COLO829 (cell line): Measurements from ENCODE around the gene RASAL2.
A peak's percentile ranks its signal among the peaks of the same experiment; 100 is the strongest.
"Not testable (repeated sequence)": the region's sequence is repeated elsewhere in the genome, so short reads cannot be mapped to it uniquely, and the experiment has no call there.

ENCODE experiments used
- DNase-seq: peaks from one replicate; pipeline ENCODE4 v3.0.0; 2012; ENCODE audit warnings: low spot score

RASAL2 gene

GRCh38 chr1:178165196-178165595, 71.3 kb downstream of the RASAL2 start:
- no peak for DNase-seq

- no peak for DNase-seq
These were observed 72.6 kb downstream of the RASAL2 start for GRCh38 chr1:178166429-178167024.

GRCh38 chr1:178168536-178168935, 74.6 kb downstream of the RASAL2 start:
- DNase-seq: peak; percentile 17

GRCh38 chr1:178169649-178170048, 75.7 kb downstream of the RASAL2 start:
- no peak for DNase-seq

GRCh38 chr1:178172939-178173338, 79.0 kb downstream of the RASAL2 start:
- no peak for DNase-seq

GRCh38 chr1:178174539-178174938, 80.6 kb downstream of the RASAL2 start:
- peak; percentile 19 for DNase-seq

GRCh38 chr1:178180405-178180804, 86.5 kb downstream of the RASAL2 start:
- DNase-seq: no peak

- DNase-seq: no peak
These were observed 89.9 kb downstream of the RASAL2 start for GRCh38 chr1:178183796-178184195.

- no peak for DNase-seq
These were observed 94.4 kb downstream of the RASAL2 start for GRCh38 chr1:178188306-178188705.

GRCh38 chr1:178189814-178190213, 95.9 kb downstream of the RASAL2 start:
- DNase-seq: peak; percentile 53

- DNase-seq: no peak
These were observed 97.0 kb downstream of the RASAL2 start for GRCh38 chr1:178190881-178191280.

GRCh38 chr1:178192686-178193085, 98.8 kb downstream of the RASAL2 start:
- DNase-seq: peak; percentile 27

GRCh38 chr1:178196631-178197030, 102.7 kb downstream of the RASAL2 start:
- no peak for DNase-seq

- DNase-seq: not testable (repeated sequence)
These were observed 108.2 kb downstream of the RASAL2 start for GRCh38 chr1:178202095-178202494.

- DNase-seq: not testable (repeated sequence)
These were observed 108.6 kb downstream of the RASAL2 start for GRCh38 chr1:178202546-178202945.

- not testable (repeated sequence) for DNase-seq
These were observed 114.5 kb downstream of the RASAL2 start for GRCh38 chr1:178208269-178208856.

GRCh38 chr1:178209935-178210334, 116.0 kb downstream of the RASAL2 start:
- DNase-seq: no peak

- DNase-seq: no peak
These were observed 124.6 kb downstream of the RASAL2 start for GRCh38 chr1:178218550-178218949.

- no peak for DNase-seq
These were observed 126.2 kb downstream of the RASAL2 start for GRCh38 chr1:178220094-178220493.

- DNase-seq: no peak
These were observed 129.4 kb downstream of the RASAL2 start for GRCh38 chr1:178223289-178223688.

GRCh38 chr1:178224358-178224757, 130.5 kb downstream of the RASAL2 start:
- DNase-seq: no peak

- DNase-seq: no peak
These were observed 137.0 kb downstream of the RASAL2 start for GRCh38 chr1:178230881-178231409.

GRCh38 chr1:178232108-178232507, 138.2 kb downstream of the RASAL2 start:
- no peak for DNase-seq

- DNase-seq: no peak
These were observed 139.0 kb downstream of the RASAL2 start for GRCh38 chr1:178232949-178233348.
